HAP-1 (cell line): ENCODE measurements around the gene RPP40.
A peak's percentile ranks its signal among the peaks of the same experiment; 100 is the strongest.

Experiments
- DNase-seq, 2 experiments: peaks; one replicate each; pipeline ENCODE4 v3.0.0-alpha.2; 2016 to 2020; ENCODE audit warnings: low spot score in 2 of 2
- H3K27me3 ChIP-seq: fragments of 250-450 bp; sonication (Bioruptor Pico); 2 replicates; pipeline ENCODE4 v1.5.1; 2020; ENCODE audit warnings: low read depth, mild to moderate bottlenecking, moderate library complexity
- H3K36me3 ChIP-seq: fragments of 250-450 bp; sonication (Bioruptor Pico); replicated peaks from 2 replicates; pipeline ENCODE4 v1.5.1; 2020; ENCODE audit warnings: mild to moderate bottlenecking
- H3K4me1 ChIP-seq: fragments of 250-450 bp; sonication (Bioruptor Pico); 2 replicates; pipeline ENCODE4 v1.5.1; 2020; ENCODE audit warnings: mild to moderate bottlenecking
- H3K4me3 ChIP-seq: fragments of 250-450 bp; sonication (Bioruptor Pico); 2 replicates; pipeline ENCODE4 v1.5.1; 2020; ENCODE audit warnings: mild to moderate bottlenecking, moderate library complexity
- H3K9me3 ChIP-seq: fragments of 250-450 bp; sonication (Bioruptor Pico); 2 replicates; pipeline ENCODE4 v1.5.1; 2020; ENCODE audit warnings: mild to moderate bottlenecking, moderate library complexity
- in situ Hi-C: fragments of 300-500 bp; cut with MboI; formaldehyde crosslinking; loops from 3 replicates; pipeline ENCODE4 v1.14.3; 2020; ENCODE audit warnings: low sequenced_read_pairs, inconsistent platforms, mixed read lengths

The RPP40 gene

DNA sequence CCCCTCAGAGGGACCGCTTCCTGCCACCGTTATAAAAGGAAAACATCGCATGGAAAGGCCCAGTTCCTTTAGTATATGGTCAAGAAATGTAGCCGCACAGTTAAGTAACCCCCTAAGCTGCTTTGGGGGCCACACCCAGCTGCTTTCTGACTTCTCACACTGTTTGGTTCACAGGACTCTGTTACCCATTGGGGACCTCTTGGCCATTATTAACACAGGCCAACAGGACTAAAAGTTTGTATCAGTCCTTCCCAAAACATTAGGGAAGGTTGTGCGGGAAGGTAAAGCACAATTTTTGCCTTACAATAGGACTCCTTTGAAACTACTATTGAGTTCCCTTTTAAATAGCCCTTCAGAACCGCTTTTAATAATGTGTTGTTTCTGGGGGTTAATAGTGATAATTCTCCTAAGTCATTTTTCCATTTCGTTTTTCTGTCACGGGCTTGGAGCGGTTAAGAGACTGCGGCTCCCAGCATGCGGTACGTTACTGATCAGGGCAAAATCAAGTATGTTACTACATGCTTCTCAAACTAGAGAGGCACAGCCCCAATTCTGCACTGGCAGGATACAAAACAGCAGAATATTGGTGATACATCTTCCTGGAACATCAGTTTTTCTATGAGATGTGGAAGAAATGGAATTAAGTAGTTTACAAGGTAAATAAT lies 668 bp upstream of the RPP40 start:
- H3K4me1 ChIP-seq = peaks cover 4% of the 10 kb centered on the region; the same call in 1 of the 2 replicates
- no peaks in the 10 kb centered on the region for H3K27me3 ChIP-seq
- H3K9me3 ChIP-seq = no peaks in the 10 kb centered on the region
- H3K36me3 ChIP-seq = peaks cover 7% of the 10 kb centered on the region; the same call in 1 of the 2 replicates
- peak overlapping the region; percentile 48 for H3K4me3 ChIP-seq
- peak in 1 of 2 experiments; percentile 3 for DNase-seq
- in situ Hi-C loops = no loop called here

DNA sequence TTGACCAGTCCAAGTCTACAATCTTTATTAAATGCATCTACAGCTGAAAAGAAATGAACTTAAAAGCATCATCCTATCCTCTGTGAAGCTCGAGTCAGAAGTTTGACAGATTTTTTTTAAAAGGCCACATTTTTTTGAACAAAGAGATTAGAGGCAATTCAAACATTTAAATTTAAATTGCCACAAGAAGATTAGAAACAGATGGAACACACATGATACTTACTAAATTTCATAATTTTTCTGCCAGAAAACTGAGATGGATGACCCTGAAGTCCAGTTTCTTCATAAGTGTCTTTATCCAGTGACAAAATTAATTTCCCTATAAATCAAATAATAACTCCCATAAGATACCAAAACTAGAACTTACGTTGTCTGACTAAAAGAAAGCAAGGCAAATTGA lies 4.3 kb downstream of the RPP40 start:
- DNase-seq = no peak
- Histone ChIP-seq H3K4me1 (peaks cover 2% of the 10 kb centered on the region; the same call in 1 of the 2 replicates), H3K27me3 (no peaks in the 10 kb centered on the region), H3K9me3 (no peaks in the 10 kb centered on the region), H3K4me3 (no peak overlapping the region), H3K36me3 (peaks cover 7% of the 10 kb centered on the region)
- in situ Hi-C loops = no loop called here

GRCh38 chr6:4997862-4998261 lies 6.0 kb downstream of the RPP40 start:
- in situ Hi-C loops = no loop called here
- H3K36me3 ChIP-seq = peaks cover 7% of the 10 kb centered on the region
- DNase-seq = no peak

DNA sequence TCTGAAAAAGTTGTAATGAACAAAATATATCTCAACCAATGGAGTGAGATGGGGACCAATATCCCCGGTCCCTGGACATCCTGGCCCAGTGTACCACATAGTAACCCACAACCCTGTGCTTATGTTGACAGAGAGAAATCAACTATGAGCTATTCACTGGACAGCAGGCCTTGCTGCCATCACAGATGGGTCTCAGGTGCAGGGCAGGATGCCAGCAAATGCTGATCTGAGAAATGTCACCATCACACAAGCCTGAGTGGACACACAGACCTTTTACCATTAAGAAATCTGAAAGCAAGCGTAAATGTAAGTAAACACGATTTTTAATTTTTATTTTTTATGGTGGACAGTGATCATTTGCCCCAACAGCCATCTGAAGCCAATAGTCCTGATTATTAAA lies 9.1 kb downstream of the RPP40 start:
- Histone ChIP-seq H3K9me3 (no peaks in the 10 kb centered on the region), H3K36me3 (no peaks in the 10 kb centered on the region; the same call in 1 of the 2 replicates), H3K4me1 (no peaks in the 10 kb centered on the region; the same call in 1 of the 2 replicates), H3K4me3 (no peak overlapping the region), H3K27me3 (no peaks in the 10 kb centered on the region)
- DNase-seq = no peak
- in situ Hi-C loops = no loop called here

More at GRCh38 chr6:4997862-4998261, 6.0 kb downstream of the RPP40 start:
- Histone ChIP-seq H3K27me3 (no peaks in the 10 kb centered on the region), H3K4me3 (no peak overlapping the region), H3K4me1 (no peaks in the 10 kb centered on the region; the same call in 1 of the 2 replicates), H3K9me3 (no peaks in the 10 kb centered on the region)

- H3K27me3 ChIP-seq = no peaks in the 10 kb centered on the region
- H3K4me1 ChIP-seq = no peaks in the 10 kb centered on the region
- in situ Hi-C loops = no loop called here
- DNase-seq = no peak
- H3K9me3 ChIP-seq = no peaks in the 10 kb centered on the region
- no peak overlapping the region for H3K4me3 ChIP-seq
- no peaks in the 10 kb centered on the region for H3K36me3 ChIP-seq
Measured at GRCh38 chr6:4987432-4987831, 16.4 kb downstream of the RPP40 start.

DNA sequence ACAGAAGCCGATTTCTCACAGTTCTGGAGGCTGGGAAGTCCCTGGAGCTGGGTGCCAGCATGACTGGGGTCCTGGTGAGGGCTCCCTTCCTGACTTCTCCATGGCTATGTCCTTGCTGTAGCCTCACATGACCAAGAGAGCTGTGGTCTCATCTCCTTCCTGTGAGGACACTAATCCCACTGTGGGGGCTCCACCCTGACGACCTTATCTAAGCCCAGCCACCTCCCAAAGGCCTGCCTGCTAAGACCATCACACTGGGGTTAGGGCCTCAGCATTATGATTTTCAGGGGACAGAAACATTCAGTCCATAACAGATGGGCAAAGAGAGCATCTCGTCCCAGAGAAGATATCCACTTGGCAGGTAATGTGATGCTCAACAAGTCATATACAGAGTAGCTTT lies 16.8 kb downstream of the RPP40 start:
- Histone ChIP-seq H3K27me3 (no peaks in the 10 kb centered on the region), H3K4me3 (no peak overlapping the region), H3K9me3 (no peaks in the 10 kb centered on the region), H3K36me3 (no peaks in the 10 kb centered on the region), H3K4me1 (no peaks in the 10 kb centered on the region)
- in situ Hi-C loops = no loop called here
- DNase-seq = no peak

DNA sequence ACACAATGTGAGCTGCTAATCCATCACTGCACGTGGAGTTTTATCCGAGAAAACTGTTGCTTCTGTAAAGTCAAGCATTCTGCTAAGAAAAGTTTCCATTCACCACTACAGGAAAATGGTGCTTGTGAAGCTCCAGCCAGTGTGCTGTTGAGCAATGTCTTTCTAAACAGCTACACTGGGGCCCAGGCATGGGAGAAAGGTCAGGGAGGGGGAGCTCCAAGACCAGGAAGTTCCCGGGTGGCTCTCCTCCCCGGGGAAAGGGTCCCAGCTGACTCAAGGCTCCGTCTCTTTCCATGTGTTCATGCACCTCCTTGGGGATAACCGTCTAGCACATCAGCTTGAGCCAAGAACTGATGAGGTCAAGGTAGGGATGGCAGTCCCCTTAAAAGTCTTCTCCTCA lies 20.5 kb downstream of the RPP40 start:
- no peaks in the 10 kb centered on the region for H3K9me3 ChIP-seq

GRCh38 chr6:4981761-4982160 lies 22.1 kb downstream of the RPP40 start:
- no peak overlapping the region for H3K4me3 ChIP-seq
- in situ Hi-C loops = no loop called here
- H3K9me3 ChIP-seq = no peaks in the 10 kb centered on the region; the same call in 1 of the 2 replicates
- no peaks in the 10 kb centered on the region for H3K4me1 ChIP-seq
- no peaks in the 10 kb centered on the region for H3K36me3 ChIP-seq
- no peaks in the 10 kb centered on the region for H3K27me3 ChIP-seq
- no peak for DNase-seq

More for the DNA sequence above, 20.5 kb downstream of the RPP40 start:
- H3K36me3 ChIP-seq = no peaks in the 10 kb centered on the region
- in situ Hi-C loops = no loop called here
- DNase-seq = no peak
- H3K27me3 ChIP-seq = no peaks in the 10 kb centered on the region
- H3K4me1 ChIP-seq = no peaks in the 10 kb centered on the region
- no peak overlapping the region for H3K4me3 ChIP-seq

DNA sequence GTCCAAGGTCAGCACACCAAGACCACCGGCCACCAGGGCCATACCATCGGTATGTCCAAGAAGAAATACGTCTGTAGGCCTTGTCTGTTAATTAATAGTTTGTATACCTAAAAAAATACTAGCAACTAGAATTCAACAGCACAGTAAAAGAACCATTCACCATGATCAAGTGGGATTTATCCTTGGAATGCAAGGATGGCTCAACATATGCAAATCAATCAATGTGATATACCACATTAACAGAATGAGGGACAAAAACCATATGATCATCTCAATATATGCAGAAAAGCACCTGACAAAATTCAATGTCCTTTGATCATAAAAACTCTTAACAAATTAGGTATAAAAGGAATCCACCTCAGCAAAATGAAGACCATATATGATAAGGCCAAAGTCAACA lies 24.4 kb downstream of the RPP40 start:
- H3K9me3 ChIP-seq = no peaks in the 10 kb centered on the region; the same call in 1 of the 2 replicates
- in situ Hi-C loops = no loop called here
- no peaks in the 10 kb centered on the region for H3K36me3 ChIP-seq
- DNase-seq = no peak
- H3K27me3 ChIP-seq = no peaks in the 10 kb centered on the region
- no peaks in the 10 kb centered on the region for H3K4me1 ChIP-seq
- H3K4me3 ChIP-seq = no peak overlapping the region

DNA sequence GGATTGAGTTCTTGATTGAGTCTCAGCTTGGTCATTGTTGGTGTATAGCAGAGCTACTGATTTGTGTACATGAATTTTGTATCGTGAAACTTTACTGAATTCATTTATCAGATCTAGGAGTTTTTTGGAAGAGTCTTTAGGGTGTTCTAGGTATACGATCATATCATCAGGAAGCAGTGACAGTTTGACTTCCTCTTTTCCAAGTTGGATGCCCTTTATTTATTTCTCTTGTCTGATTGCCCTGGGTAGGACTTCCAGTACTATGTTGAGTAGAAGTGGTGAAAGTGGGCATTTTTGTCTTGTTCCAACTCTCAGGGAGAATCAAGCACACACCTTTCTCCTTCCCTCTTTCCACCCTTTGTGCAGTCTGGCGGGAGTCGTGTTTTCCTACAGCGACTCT lies 26.4 kb downstream of the RPP40 start:
- no peak overlapping the region for H3K4me3 ChIP-seq
- H3K9me3 ChIP-seq = no peaks in the 10 kb centered on the region; the same call in 1 of the 2 replicates
- no peak for DNase-seq
- no peaks in the 10 kb centered on the region for H3K36me3 ChIP-seq
- in situ Hi-C loops = no loop called here
- no peaks in the 10 kb centered on the region for H3K27me3 ChIP-seq
- H3K4me1 ChIP-seq = no peaks in the 10 kb centered on the region

DNA sequence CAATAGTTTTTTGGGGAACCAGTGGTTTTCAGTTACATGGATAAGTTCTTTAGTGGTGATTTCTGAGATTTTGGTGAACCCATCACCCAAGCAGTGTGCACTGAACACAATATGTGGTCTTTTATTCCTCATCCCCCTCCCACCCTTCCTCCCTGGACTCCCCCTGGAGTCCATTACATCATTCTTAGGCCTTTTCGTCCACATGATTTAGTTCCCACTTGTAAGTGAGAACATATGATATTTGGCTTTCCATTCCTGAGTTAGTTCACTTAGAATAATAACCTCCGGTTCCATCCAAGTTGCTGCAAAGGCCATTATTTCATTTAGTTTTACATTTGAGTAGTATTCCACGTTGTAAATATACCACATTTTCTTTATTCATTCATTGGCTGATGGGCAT lies 28.3 kb downstream of the RPP40 start:
- Histone ChIP-seq H3K36me3 (no peaks in the 10 kb centered on the region), H3K4me3 (no peak overlapping the region), H3K27me3 (no peaks in the 10 kb centered on the region), H3K4me1 (no peaks in the 10 kb centered on the region), H3K9me3 (no peaks in the 10 kb centered on the region; the same call in 1 of the 2 replicates)
- DNase-seq = no peak
- in situ Hi-C loops = no loop called here

DNA sequence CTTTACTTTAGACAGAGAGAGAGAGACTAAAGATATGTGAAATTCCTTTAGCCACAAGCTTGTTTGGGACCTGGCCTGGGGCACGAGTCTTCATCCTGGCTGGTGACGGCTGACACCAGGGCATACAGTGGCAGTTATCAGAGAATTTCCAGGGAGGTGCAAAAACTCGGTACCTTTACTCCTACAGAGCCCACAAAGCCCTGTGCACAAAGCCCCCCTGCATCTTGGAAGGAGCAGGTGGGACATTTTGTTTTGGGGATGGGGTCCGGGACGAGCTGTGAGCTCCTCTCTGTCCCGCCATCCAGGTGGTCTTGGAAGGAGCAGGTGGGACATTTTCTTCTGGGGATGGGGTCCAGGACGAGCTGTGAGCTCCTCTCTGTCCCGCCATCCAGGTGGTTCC lies 28.9 kb downstream of the RPP40 start:
- H3K36me3 ChIP-seq = no peaks in the 10 kb centered on the region
- in situ Hi-C loops = no loop called here
- DNase-seq = no peak

DNA sequence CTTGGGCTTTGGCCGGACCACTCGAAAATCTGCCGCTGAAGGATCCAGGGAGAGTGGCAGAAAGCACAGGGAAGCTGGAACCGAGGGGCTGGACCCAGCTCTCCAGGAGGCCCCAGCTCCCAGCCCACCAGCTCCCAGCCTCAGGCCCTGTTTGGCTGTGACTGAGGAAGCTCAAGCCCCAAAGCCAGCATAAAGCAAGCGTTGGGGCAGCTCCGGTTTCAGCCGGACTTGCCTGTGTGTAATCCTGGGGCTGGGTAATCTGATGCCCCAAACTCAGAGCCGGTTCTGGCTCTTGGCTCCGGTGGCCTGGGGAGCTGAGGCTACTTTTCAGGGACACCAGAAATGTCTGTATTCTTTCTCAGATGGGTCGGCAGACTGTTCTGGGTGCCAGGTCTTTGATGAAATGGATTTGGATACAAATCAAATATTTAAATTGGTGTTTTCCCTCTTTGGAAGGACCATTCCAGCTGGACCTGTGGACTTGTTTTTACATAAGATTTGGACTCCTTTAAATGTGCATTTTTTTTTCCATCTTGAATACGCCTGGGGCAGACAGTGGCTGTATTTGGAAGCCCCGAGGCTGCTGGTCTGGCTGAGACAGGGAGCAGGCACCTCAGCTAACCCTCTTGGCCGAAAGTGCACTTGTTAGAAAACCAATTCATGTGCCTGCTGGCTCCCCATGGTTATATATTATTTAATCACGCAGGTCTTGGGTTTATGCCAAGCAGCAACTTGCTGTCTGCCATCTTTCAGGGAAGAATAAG lies 29.7 kb downstream of the RPP40 start:
- H3K36me3 ChIP-seq = no peaks in the 10 kb centered on the region
- H3K9me3 ChIP-seq = no peaks in the 10 kb centered on the region; the same call in 1 of the 2 replicates
- no peaks in the 10 kb centered on the region for H3K4me1 ChIP-seq
- no peak overlapping the region for H3K4me3 ChIP-seq
- in situ Hi-C loops = no loop called here
- H3K27me3 ChIP-seq = no peaks in the 10 kb centered on the region
- no peak for DNase-seq

More for the DNA sequence above, 28.9 kb downstream of the RPP40 start:
- H3K4me1 ChIP-seq = no peaks in the 10 kb centered on the region
- no peak overlapping the region for H3K4me3 ChIP-seq
- H3K9me3 ChIP-seq = no peaks in the 10 kb centered on the region; the same call in 1 of the 2 replicates
- no peaks in the 10 kb centered on the region for H3K27me3 ChIP-seq

GRCh38 chr6:4973415-4973814 lies 30.4 kb downstream of the RPP40 start:
- no peaks in the 10 kb centered on the region; the same call in 1 of the 2 replicates for H3K9me3 ChIP-seq
- no peaks in the 10 kb centered on the region for H3K27me3 ChIP-seq
- no peaks in the 10 kb centered on the region for H3K4me1 ChIP-seq
- no peak overlapping the region for H3K4me3 ChIP-seq
- no peaks in the 10 kb centered on the region for H3K36me3 ChIP-seq
- in situ Hi-C loops = no loop called here
- no peak for DNase-seq
